ENCODE results near the gene PM20D2.

PM20D2 gene

DNA sequence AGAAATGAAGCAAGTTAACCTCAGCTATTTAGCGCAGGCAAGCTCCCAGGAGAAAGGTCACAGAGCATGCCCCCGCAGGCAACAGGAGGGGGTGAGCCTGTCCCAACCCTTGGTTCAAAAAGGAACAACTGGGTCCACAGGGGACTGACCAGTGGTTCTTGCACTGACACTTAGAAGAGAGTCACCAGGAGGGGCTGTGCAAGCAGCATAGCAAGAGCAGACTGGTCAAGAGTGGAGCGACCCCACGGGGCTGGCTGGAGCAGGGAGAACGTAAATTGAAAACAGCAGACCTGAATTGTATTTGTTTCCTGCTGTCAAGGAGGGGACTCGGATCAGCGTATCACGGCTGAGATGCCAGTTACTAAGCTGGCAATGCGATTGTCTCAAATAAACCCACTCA, 38.5 kb downstream of the PM20D2 start:
- no peak for DNase-seq (ENCODE audit: low read depth)
- no peak overlapping the region for H3K4me3 ChIP-seq (ENCODE audit: low read length)
- TF ChIP-seq, protein P1, sequence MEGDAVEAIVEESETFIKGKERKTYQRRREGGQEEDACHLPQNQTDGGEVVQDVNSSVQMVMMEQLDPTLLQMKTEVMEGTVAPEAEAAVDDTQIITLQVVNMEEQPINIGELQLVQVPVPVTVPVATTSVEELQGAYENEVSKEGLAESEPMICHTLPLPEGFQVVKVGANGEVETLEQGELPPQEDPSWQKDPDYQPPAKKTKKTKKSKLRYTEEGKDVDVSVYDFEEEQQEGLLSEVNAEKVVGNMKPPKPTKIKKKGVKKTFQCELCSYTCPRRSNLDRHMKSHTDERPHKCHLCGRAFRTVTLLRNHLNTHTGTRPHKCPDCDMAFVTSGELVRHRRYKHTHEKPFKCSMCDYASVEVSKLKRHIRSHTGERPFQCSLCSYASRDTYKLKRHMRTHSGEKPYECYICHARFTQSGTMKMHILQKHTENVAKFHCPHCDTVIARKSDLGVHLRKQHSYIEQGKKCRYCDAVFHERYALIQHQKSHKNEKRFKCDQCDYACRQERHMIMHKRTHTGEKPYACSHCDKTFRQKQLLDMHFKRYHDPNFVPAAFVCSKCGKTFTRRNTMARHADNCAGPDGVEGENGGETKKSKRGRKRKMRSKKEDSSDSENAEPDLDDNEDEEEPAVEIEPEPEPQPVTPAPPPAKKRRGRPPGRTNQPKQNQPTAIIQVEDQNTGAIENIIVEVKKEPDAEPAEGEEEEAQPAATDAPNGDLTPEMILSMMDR (conservative IDR thresholded peaks at IDR 0.05; ENCODE audit: low read length), result no peak

DNA sequence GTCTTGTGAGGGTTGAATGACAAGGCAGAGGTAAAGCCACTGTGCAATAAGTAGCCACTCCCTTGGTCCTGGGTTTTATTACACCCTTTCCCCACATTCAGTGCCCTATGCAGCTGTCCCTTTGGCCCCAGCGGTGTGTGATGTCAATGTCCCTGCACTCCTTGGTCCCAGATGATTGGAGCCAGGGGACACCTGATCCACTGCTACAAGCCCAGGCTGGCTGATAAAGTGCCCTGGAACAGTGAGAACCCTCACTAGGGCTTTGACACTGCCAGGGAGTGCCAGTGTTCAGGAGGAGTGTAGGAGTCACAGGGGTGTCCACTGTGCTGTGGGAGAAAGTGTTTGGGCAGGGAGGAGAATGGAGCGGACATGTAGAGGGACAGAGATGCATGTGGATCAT, 40.9 kb downstream of the PM20D2 start:
- TF ChIP-seq, protein P1 (conservative IDR thresholded peaks at IDR 0.05; ENCODE audit: low read length), result no peak
- DNase-seq (ENCODE audit: low read depth), result no peak
- no peak overlapping the region for H3K4me3 ChIP-seq (ENCODE audit: low read length)

DNA sequence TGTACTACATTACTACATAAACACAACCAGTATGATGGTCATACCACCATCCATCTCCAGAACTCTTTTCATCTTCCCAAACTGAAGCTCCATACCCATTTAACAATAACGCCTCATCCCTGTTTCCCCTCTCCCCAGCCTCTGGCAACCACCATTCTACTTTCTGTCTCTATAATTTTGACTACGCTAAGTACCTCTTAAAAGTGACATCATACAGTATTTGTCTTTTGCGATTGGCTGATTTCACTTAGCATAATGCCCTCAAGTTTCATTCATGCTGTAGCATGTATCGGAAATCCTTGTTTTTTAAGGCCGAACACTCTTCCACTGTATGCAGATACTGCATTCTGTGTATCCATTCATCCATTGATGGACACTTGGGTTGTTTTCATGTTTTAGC, 41.6 kb downstream of the PM20D2 start:
- DNase-seq (ENCODE audit: low read depth), result no peak
- no peak overlapping the region for H3K4me3 ChIP-seq (ENCODE audit: low read length)
- TF ChIP-seq, protein P1 (conservative IDR thresholded peaks at IDR 0.05; ENCODE audit: low read length), result no peak

DNA sequence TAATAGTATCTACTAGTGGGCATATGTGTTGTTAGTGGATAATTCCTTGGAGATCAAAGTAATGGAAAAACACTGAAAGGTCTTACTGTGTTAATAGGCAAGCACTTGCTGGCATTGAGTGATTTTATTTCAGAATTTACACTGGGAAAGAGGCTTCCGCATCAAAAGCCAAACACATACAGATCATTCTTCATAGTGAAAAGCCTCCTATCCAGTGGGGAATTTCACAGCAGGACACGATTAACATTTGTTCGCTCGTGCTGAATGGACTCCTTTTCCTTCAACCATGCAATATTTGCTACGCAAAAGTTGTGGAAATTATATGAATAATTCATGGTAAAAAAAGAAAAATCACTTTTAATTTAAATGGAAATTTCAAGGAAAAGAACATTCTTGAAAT, 44.9 kb downstream of the PM20D2 start:
- DNase-seq (ENCODE audit: low read depth), result no peak
- TF ChIP-seq, protein P1 (conservative IDR thresholded peaks at IDR 0.05; ENCODE audit: low read length), result no peak
- H3K4me3 ChIP-seq (ENCODE audit: low read length), result no peak overlapping the region

DNA sequence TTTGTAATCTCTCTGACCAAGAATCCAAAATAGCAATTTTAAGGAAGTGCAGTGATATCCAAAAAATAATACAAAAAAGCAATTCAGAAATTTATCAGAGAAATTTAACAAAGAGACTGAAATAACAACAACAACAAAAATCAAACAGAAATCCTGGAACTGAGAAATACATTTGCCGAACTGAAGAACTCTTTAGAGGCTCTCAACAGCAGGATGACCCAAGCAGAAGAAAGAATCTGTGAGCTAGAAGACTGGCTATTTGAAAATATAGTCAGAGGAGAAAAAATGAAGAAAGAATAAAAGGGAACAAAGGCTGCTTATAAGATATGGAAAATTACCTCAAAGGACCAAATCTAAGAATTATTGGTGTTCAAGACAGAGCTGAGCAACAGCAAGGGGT, 48.7 kb downstream of the PM20D2 start:
- H3K4me3 ChIP-seq (ENCODE audit: low read length), result no peak overlapping the region
- TF ChIP-seq, protein P1 (conservative IDR thresholded peaks at IDR 0.05; ENCODE audit: low read length), result no peak
- no peak for DNase-seq (ENCODE audit: low read depth)

DNA sequence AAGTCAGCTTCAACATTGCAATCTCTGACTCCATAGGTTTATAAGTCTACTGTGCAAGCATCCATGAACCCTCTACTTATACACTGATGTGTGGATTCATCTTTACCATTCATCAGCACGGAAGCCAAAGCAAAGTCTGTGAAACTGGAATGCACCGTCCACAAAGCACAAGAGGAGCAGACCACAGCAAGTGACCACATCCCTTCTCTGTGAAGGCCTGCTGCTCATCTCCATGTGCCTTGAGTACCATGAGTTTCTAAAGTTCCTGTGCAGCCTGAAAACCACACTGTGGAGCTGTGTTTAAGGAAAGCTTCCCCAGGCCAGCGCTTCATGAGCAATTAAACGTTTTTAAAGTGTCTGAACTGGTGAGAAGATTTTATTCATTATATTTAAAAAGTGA, 51.3 kb downstream of the PM20D2 start:
- no peak for DNase-seq (ENCODE audit: low read depth)
- TF ChIP-seq, protein P1 (conservative IDR thresholded peaks at IDR 0.05; ENCODE audit: low read length), result no peak
- H3K4me3 ChIP-seq (ENCODE audit: low read length), result no peak overlapping the region

DNA sequence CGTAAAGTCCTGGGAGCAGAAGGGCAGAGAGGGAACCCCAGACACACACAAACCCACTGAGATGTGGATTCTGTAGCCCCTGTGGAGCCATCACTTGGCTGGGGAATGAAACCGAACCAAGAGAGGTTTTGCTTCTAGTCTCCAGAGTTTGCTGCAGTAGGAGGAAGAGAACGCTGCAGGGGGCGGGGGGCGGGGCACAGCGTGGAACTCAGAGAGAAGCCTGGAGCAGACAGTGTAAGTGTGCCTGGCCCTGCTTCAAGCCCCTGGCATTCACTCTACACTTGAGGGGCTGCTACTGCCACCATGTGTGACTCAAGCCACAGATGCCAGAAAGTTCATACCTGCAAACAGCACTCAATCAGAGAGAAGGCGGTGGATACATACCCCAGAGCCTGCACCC, 52.4 kb downstream of the PM20D2 start:
- H3K4me3 ChIP-seq (ENCODE audit: low read length), result no peak overlapping the region
- TF ChIP-seq, protein P1 (conservative IDR thresholded peaks at IDR 0.05; ENCODE audit: low read length), result no peak
- DNase-seq (ENCODE audit: low read depth), result no peak

Data from AG10803 (cell line).